ENCODE data around the gene L3MBTL4. TPM values are rescaled to one million over a fixed set of nuclear protein-coding genes. Genes with fewer than 3 reads are reported as not detected.

Gene L3MBTL4
- total RNA-seq, 1 donor from 2014 or later = 0.34 TPM

- Histone ChIP-seq H3K36me3 (no peaks in the 10 kb centered on the region), H3K9me3 (ENCODE audit: low read depth) (no peaks in the 10 kb centered on the region), H3K4me1 (no peaks in the 10 kb centered on the region), H3K4me3 (no peak overlapping the region), H3K27ac (no peak overlapping the region), H3K27me3 (no peaks in the 10 kb centered on the region), H4K20me1 (ENCODE audit: low read depth) (no peaks in the 10 kb centered on the region), H3F3A (ENCODE audit: low read depth) (no peaks in the 10 kb centered on the region), H3K79me2 (ENCODE audit: low read depth) (no peaks in the 10 kb centered on the region), H3K9ac (no peak overlapping the region), H3K4me2 (no peak overlapping the region), H2AFZ (replicated peaks) (no peak overlapping the region)
- no peak for TF ChIP-seq CTCF (IDR thresholded peaks at IDR 0.05)
- no peak for TF ChIP-seq EZH2 (IDR thresholded peaks at IDR 0.05)
- H3K36me3 Mint-ChIP-seq = no peaks in the 10 kb centered on the region
- H3K4me1 Mint-ChIP-seq = peaks cover 3% of the 10 kb centered on the region
- H3K9me3 Mint-ChIP-seq = peaks cover 24% of the 10 kb centered on the region
- no peak overlapping the region for H3K27ac Mint-ChIP-seq
- no peak overlapping the region for H3K4me3 Mint-ChIP-seq
- DNase-seq (ENCODE audit: low spot score) = no peak
- H3K27me3 Mint-ChIP-seq (ENCODE audit: insufficient read depth, low read depth) = peaks cover 4% of the 10 kb centered on the region
Observed at GRCh38 chr18:6255886-6256285, 158.8 kb downstream of the L3MBTL4 start.

- Histone ChIP-seq H3K4me3 (no peak overlapping the region), H3K9ac (no peak overlapping the region), H3K4me1 (no peaks in the 10 kb centered on the region), H2AFZ (replicated peaks) (no peak overlapping the region), H3K9me3 (ENCODE audit: low read depth) (no peaks in the 10 kb centered on the region), H3K36me3 (no peaks in the 10 kb centered on the region), H3K27ac (no peak overlapping the region), H3K79me2 (ENCODE audit: low read depth) (no peaks in the 10 kb centered on the region), H3K27me3 (no peaks in the 10 kb centered on the region), H3F3A (ENCODE audit: low read depth) (no peaks in the 10 kb centered on the region), H3K4me2 (no peak overlapping the region), H4K20me1 (ENCODE audit: low read depth) (no peaks in the 10 kb centered on the region)
- no peaks in the 10 kb centered on the region for H3K36me3 Mint-ChIP-seq
- DNase-seq (ENCODE audit: low spot score) = no peak
- H3K9me3 Mint-ChIP-seq = peaks cover 22% of the 10 kb centered on the region
- H3K4me3 Mint-ChIP-seq = no peak overlapping the region
- TF ChIP-seq CTCF (IDR thresholded peaks at IDR 0.05) (no peak), EZH2phosphoT487 (IDR thresholded peaks at IDR 0.05) (no peak), EZH2 (IDR thresholded peaks at IDR 0.05) (no peak)
- H3K27ac Mint-ChIP-seq = no peak overlapping the region
- peaks cover 4% of the 10 kb centered on the region for H3K27me3 Mint-ChIP-seq (ENCODE audit: insufficient read depth, low read depth)
- H3K4me1 Mint-ChIP-seq = peaks cover 4% of the 10 kb centered on the region
Observed at GRCh38 chr18:6255116-6255705, 159.5 kb downstream of the L3MBTL4 start.

- H3K4me2 ChIP-seq = no peak overlapping the region
- H3K27ac ChIP-seq = no peak overlapping the region
- H3K4me1 ChIP-seq = no peaks in the 10 kb centered on the region
- Mint-ChIP-seq H3K27me3 (ENCODE audit: insufficient read depth, low read depth) (peaks cover 4% of the 10 kb centered on the region), H3K36me3 (no peaks in the 10 kb centered on the region), H3K4me3 (no peak overlapping the region), H3K4me1 (peaks cover 6% of the 10 kb centered on the region), H3K27ac (no peak overlapping the region), H3K9me3 (peaks cover 17% of the 10 kb centered on the region)
- H3K36me3 ChIP-seq = no peaks in the 10 kb centered on the region
- no peak overlapping the region for H3K9ac ChIP-seq
- no peaks in the 10 kb centered on the region for H3K79me2 ChIP-seq (ENCODE audit: low read depth)
- no peaks in the 10 kb centered on the region for H3F3A ChIP-seq (ENCODE audit: low read depth)
- no peak for TF ChIP-seq EZH2 (IDR thresholded peaks at IDR 0.05)
- no peak for DNase-seq (ENCODE audit: low spot score)
- no peaks in the 10 kb centered on the region for H3K27me3 ChIP-seq
- H3K9me3 ChIP-seq (ENCODE audit: low read depth) = no peaks in the 10 kb centered on the region
- H4K20me1 ChIP-seq (ENCODE audit: low read depth) = no peaks in the 10 kb centered on the region
- no peak overlapping the region for H3K4me3 ChIP-seq
- no peak overlapping the region for H2AFZ ChIP-seq (replicated peaks)
Observed at GRCh38 chr18:6254456-6254855, 160.3 kb downstream of the L3MBTL4 start.

- Histone ChIP-seq H3K4me1 (no peaks in the 10 kb centered on the region), H3F3A (ENCODE audit: low read depth) (no peaks in the 10 kb centered on the region), H3K4me3 (no peak overlapping the region), H3K27ac (no peak overlapping the region), H3K27me3 (no peaks in the 10 kb centered on the region), H3K9ac (no peak overlapping the region), H3K9me3 (ENCODE audit: low read depth) (no peaks in the 10 kb centered on the region), H2AFZ (replicated peaks) (no peak overlapping the region), H3K36me3 (no peaks in the 10 kb centered on the region), H3K4me2 (no peak overlapping the region), H3K79me2 (ENCODE audit: low read depth) (no peaks in the 10 kb centered on the region), H4K20me1 (ENCODE audit: low read depth) (no peaks in the 10 kb centered on the region)
- peaks cover 2% of the 10 kb centered on the region for H3K27me3 Mint-ChIP-seq (ENCODE audit: insufficient read depth, low read depth)
- no peak overlapping the region for H3K27ac Mint-ChIP-seq
- H3K4me1 Mint-ChIP-seq = peaks cover 6% of the 10 kb centered on the region
- TF ChIP-seq CTCF (IDR thresholded peaks at IDR 0.05) (no peak), EZH2phosphoT487 (IDR thresholded peaks at IDR 0.05) (no peak), EZH2 (IDR thresholded peaks at IDR 0.05) (no peak)
- no peak overlapping the region for H3K4me3 Mint-ChIP-seq
- no peaks in the 10 kb centered on the region for H3K36me3 Mint-ChIP-seq
- H3K9me3 Mint-ChIP-seq = no peaks in the 10 kb centered on the region
- DNase-seq (ENCODE audit: low spot score) = no peak
Observed at GRCh38 chr18:6251084-6251483, 163.6 kb downstream of the L3MBTL4 start.

Measured in neural progenitor cell (in vitro differentiated cells).